ENCODE results near the gene LIMCH1.

The LIMCH1 gene

GRCh38 chr4:41561244-41561643, 23.3 kb downstream of the LIMCH1 start:
- DNase-seq (ENCODE audit: low spot score) = no peak

- no peak for DNase-seq (ENCODE audit: low spot score)
Observed at GRCh38 chr4:41567186-41567585, 29.2 kb downstream of the LIMCH1 start.

GRCh38 chr4:41568363-41568762, 30.4 kb downstream of the LIMCH1 start:
- DNase-seq (ENCODE audit: low spot score) = no peak

GRCh38 chr4:41569961-41570360, 32.0 kb downstream of the LIMCH1 start:
- DNase-seq (ENCODE audit: low spot score) = no peak

GRCh38 chr4:41571422-41571821, 33.5 kb downstream of the LIMCH1 start:
- DNase-seq (ENCODE audit: low spot score) = no peak

- DNase-seq (ENCODE audit: low spot score) = no peak
Observed at GRCh38 chr4:41572516-41572915, 34.6 kb downstream of the LIMCH1 start.

- no peak for DNase-seq (ENCODE audit: low spot score)
Observed at GRCh38 chr4:41572956-41573355, 35.0 kb downstream of the LIMCH1 start.

GRCh38 chr4:41573502-41574001, 35.6 kb downstream of the LIMCH1 start:
- no peak for DNase-seq (ENCODE audit: low spot score)

- no peak for DNase-seq (ENCODE audit: low spot score)
Observed at GRCh38 chr4:41575207-41575606, 37.2 kb downstream of the LIMCH1 start.

- no peak for DNase-seq (ENCODE audit: low spot score)
Observed at GRCh38 chr4:41575665-41576064, 37.7 kb downstream of the LIMCH1 start.

GRCh38 chr4:41579043-41579442, 41.1 kb downstream of the LIMCH1 start:
- DNase-seq (ENCODE audit: low spot score) = no peak

GRCh38 chr4:41579526-41579925, 41.6 kb downstream of the LIMCH1 start:
- no peak for DNase-seq (ENCODE audit: low spot score)

- DNase-seq (ENCODE audit: low spot score) = no peak
Observed at GRCh38 chr4:41580007-41580406, 42.0 kb downstream of the LIMCH1 start.

- no peak for DNase-seq (ENCODE audit: low spot score)
Observed at GRCh38 chr4:41586675-41587225, 48.8 kb downstream of the LIMCH1 start.

- DNase-seq (ENCODE audit: low spot score) = no peak
Observed at GRCh38 chr4:41587286-41587685, 49.3 kb downstream of the LIMCH1 start.

GRCh38 chr4:41590591-41590990, 52.6 kb downstream of the LIMCH1 start:
- no peak for DNase-seq (ENCODE audit: low spot score)

GRCh38 chr4:41594432-41594831, 56.5 kb downstream of the LIMCH1 start:
- no peak for DNase-seq (ENCODE audit: low spot score)

- no peak for DNase-seq (ENCODE audit: low spot score)
Observed at GRCh38 chr4:41597494-41597893, 59.5 kb downstream of the LIMCH1 start.

- no peak for DNase-seq (ENCODE audit: low spot score)
Observed at GRCh38 chr4:41598580-41598979, 60.6 kb downstream of the LIMCH1 start.

GRCh38 chr4:41599192-41599786, 61.3 kb downstream of the LIMCH1 start:
- no peak for DNase-seq (ENCODE audit: low spot score)

- DNase-seq (ENCODE audit: low spot score) = no peak
Observed at GRCh38 chr4:41600243-41600912, 62.4 kb downstream of the LIMCH1 start.

GRCh38 chr4:41601025-41601424, 63.1 kb downstream of the LIMCH1 start:
- no peak for DNase-seq (ENCODE audit: low spot score)

- no peak for DNase-seq (ENCODE audit: low spot score)
Observed at GRCh38 chr4:41602113-41602512, 64.2 kb downstream of the LIMCH1 start.
